ENCODE data around the gene CYB5R4.

CYB5R4 gene

GRCh38 chr6:83859410-83860358 is at the start of gene CYB5R4:
Gene CYB5R4 (plus strand): TSS chr6:83859689. CDS start chr6:83859783, 94 bp downstream.
- Histone ChIP-seq H3K9ac (ENCODE audit: low read depth, low read length, poor library complexity, severe bottlenecking) (peak within 1 kb of the TSS; percentile 72), H3K4me1 (ENCODE audit: insufficient read depth, low read length, poor library complexity, severe bottlenecking) (peaks cover 29% of the 10 kb centered on the region), H3K4me2 (ENCODE audit: low read depth, low read length, poor library complexity, severe bottlenecking) (peak within 1 kb of the TSS; percentile 80), H3K79me2 (ENCODE audit: insufficient read depth, low read length) (peaks cover 35% of the 10 kb centered on the region), H3K27me3 (ENCODE audit: insufficient read depth, low read length, poor library complexity, severe bottlenecking) (no peaks in the 10 kb centered on the region), H4K20me1 (ENCODE audit: insufficient read depth, low read length, poor library complexity, severe bottlenecking) (peaks cover 32% of the 10 kb centered on the region), H3K9me3 (ENCODE audit: insufficient read depth, low read depth, low read length) (no peaks in the 10 kb centered on the region), H3K36me3 (ENCODE audit: insufficient read depth, low read length) (peaks cover 3% of the 10 kb centered on the region; the same call in 1 of the 2 replicates), H3K4me3 (ENCODE audit: low read length, poor library complexity, severe bottlenecking) (peak within 1 kb of the TSS; percentile 92), H3F3A (ENCODE audit: low read depth) (no peaks in the 10 kb centered on the region), H2AFZ (ENCODE audit: low read length) (peak within 1 kb of the TSS; percentile 83), H3K9me2 (replicated peaks; ENCODE audit: low read depth, low read length) (no peaks in the 10 kb centered on the region)
- TF ChIP-seq, protein P1, sequence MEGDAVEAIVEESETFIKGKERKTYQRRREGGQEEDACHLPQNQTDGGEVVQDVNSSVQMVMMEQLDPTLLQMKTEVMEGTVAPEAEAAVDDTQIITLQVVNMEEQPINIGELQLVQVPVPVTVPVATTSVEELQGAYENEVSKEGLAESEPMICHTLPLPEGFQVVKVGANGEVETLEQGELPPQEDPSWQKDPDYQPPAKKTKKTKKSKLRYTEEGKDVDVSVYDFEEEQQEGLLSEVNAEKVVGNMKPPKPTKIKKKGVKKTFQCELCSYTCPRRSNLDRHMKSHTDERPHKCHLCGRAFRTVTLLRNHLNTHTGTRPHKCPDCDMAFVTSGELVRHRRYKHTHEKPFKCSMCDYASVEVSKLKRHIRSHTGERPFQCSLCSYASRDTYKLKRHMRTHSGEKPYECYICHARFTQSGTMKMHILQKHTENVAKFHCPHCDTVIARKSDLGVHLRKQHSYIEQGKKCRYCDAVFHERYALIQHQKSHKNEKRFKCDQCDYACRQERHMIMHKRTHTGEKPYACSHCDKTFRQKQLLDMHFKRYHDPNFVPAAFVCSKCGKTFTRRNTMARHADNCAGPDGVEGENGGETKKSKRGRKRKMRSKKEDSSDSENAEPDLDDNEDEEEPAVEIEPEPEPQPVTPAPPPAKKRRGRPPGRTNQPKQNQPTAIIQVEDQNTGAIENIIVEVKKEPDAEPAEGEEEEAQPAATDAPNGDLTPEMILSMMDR (conservative IDR thresholded peaks at IDR 0.05; ENCODE audit: low read length): peak; percentile 48; the same call in 1 of the 2 replicates
- no peak for TF ChIP-seq EZH2phosphoT487 (IDR thresholded peaks at IDR 0.05; ENCODE audit: borderline replicate concordance)

DNA sequence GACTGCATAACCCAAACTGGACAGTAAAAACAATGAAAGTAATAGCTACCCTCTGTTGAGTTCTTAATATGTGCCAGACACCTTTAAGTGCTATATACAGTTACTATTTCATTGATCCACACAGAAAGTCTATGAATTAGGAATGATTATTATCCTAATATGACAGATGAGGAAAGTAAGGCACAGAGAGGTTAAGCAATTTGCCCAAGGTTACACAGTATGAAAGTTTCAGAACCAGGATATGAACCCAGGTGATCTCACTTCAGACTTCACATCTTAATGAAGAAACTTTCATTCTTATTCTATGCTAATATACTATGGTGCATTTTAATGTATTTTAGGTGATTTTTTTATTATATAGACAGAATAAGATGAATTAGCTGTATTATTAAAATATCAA is 46.9 kb upstream of the CYB5R4 start:
- Histone ChIP-seq H3K4me3 (ENCODE audit: low read length, poor library complexity, severe bottlenecking) (no peak overlapping the region), H3K79me2 (ENCODE audit: insufficient read depth, low read length) (no peaks in the 10 kb centered on the region), H3K36me3 (ENCODE audit: insufficient read depth, low read length) (no peaks in the 10 kb centered on the region), H3F3A (ENCODE audit: low read depth) (no peaks in the 10 kb centered on the region), H3K9me2 (replicated peaks; ENCODE audit: low read depth, low read length) (no peaks in the 10 kb centered on the region), H4K20me1 (ENCODE audit: insufficient read depth, low read length, poor library complexity, severe bottlenecking) (no peaks in the 10 kb centered on the region), H3K9me3 (ENCODE audit: insufficient read depth, low read depth, low read length) (no peaks in the 10 kb centered on the region), H3K27me3 (ENCODE audit: insufficient read depth, low read length, poor library complexity, severe bottlenecking) (no peaks in the 10 kb centered on the region), H3K9ac (ENCODE audit: low read depth, low read length, poor library complexity, severe bottlenecking) (no peak overlapping the region), H3K4me1 (ENCODE audit: insufficient read depth, low read length, poor library complexity, severe bottlenecking) (no peaks in the 10 kb centered on the region), H3K4me2 (ENCODE audit: low read depth, low read length, poor library complexity, severe bottlenecking) (no peak overlapping the region), H2AFZ (ENCODE audit: low read length) (no peak overlapping the region)
- TF ChIP-seq, protein P1 (conservative IDR thresholded peaks at IDR 0.05; ENCODE audit: low read length): no peak
- no peak for TF ChIP-seq EZH2phosphoT487 (IDR thresholded peaks at IDR 0.05; ENCODE audit: borderline replicate concordance)

DNA sequence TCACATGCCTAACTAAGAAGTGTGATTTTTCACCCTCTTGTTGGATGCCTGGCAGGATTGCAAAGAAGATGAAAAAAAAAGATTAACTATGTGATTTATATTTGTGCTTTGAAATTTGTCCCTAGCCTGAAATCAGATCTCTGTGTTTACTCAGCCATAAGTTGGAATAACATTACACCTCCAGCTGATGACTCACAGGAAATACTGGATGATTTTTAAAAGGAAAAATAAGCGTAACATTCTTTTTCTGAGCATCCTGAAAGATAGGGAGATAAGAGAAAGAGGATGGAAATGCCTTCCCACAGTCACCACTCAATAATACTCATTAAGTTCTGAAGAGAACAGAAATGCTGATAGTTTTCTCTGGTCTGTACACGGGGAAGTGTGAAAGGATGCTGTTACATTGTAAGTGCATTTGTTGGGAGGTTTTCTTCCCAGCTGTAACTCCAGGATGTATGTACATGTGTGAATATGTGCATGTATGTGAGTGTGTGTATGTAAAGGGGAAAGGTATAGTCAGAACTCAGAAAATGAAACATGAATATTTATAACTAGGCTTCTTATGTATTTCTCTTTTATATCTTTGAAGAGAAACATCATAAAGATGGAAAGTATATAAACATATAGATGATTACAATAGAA is 43.7 kb upstream of the CYB5R4 start:
- H3K9ac ChIP-seq (ENCODE audit: low read depth, low read length, poor library complexity, severe bottlenecking): no peak overlapping the region
- no peaks in the 10 kb centered on the region for H3K79me2 ChIP-seq (ENCODE audit: insufficient read depth, low read length)
- H3K4me3 ChIP-seq (ENCODE audit: low read length, poor library complexity, severe bottlenecking): no peak overlapping the region
- H2AFZ ChIP-seq (ENCODE audit: low read length): no peak overlapping the region
- no peaks in the 10 kb centered on the region for H3K4me1 ChIP-seq (ENCODE audit: insufficient read depth, low read length, poor library complexity, severe bottlenecking)
- no peaks in the 10 kb centered on the region for H3K9me2 ChIP-seq (replicated peaks; ENCODE audit: low read depth, low read length)
- TF ChIP-seq, protein P1 (conservative IDR thresholded peaks at IDR 0.05; ENCODE audit: low read length): no peak
- no peak for TF ChIP-seq EZH2phosphoT487 (IDR thresholded peaks at IDR 0.05; ENCODE audit: borderline replicate concordance)
- no peaks in the 10 kb centered on the region for H4K20me1 ChIP-seq (ENCODE audit: insufficient read depth, low read length, poor library complexity, severe bottlenecking)
- no peaks in the 10 kb centered on the region for H3K9me3 ChIP-seq (ENCODE audit: insufficient read depth, low read depth, low read length)
- no peak overlapping the region for H3K4me2 ChIP-seq (ENCODE audit: low read depth, low read length, poor library complexity, severe bottlenecking)
- H3K36me3 ChIP-seq (ENCODE audit: insufficient read depth, low read length): no peaks in the 10 kb centered on the region
- H3K27me3 ChIP-seq (ENCODE audit: insufficient read depth, low read length, poor library complexity, severe bottlenecking): no peaks in the 10 kb centered on the region
- no peaks in the 10 kb centered on the region for H3F3A ChIP-seq (ENCODE audit: low read depth)
